Hematopoietic multipotent progenitor cell treated with erythropoietin and hydrocortisone succinate and interleukin-3 and kit ligand, for 17 days (in vitro differentiated cells): Measurements from ENCODE around the gene SEC14L6.

ENCODE experiments used
- DNase-seq: peaks from one replicate; pipeline ENCODE4 v3.0.0-alpha.2; 2015; ENCODE audit warnings: low spot score

SEC14L6 gene

DNA sequence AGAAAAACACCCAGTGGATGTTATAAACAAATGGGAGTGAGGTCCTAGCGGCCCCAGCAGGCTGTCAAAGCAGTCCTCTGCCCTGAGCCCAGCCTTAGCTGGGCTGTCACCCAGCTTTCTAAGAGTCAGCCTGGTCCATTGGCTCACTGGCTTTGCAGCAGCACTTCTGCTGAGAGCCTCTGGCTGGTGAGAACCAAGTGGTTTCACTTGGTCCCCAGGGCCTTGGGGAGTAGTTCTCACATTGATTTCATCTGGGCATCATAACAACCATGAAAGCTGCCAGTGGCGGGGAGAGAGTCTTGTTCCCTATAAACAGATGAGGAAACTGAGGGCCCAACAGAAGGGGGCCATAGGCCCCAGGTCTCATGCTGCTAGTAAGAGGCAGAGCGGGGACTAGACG lies 11.4 kb downstream of the SEC14L6 start:
- DNase-seq: no peak

GRCh38 chr22:30531651-30532608 lies 14.6 kb downstream of the SEC14L6 start:
- DNase-seq: no peak

DNA sequence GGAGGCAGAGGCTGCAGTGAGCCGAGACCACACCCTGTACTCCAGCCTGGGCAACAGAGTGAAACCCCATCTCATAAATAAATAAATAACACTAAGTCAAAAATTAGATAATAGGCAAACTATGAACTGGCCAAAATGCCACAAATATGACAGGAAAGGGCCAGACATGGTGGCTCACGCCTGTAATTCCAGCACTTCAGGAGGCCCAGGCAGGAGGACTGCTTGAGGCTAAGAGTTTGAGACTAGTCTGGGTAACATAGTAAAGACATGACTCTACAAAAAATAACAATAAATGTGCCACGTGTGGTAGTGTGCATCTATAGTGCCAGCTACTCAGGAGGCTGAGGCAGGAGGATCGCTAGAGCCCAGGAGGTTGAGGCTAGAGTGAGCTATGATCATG lies 19.9 kb downstream of the SEC14L6 start:
- no peak for DNase-seq

DNA sequence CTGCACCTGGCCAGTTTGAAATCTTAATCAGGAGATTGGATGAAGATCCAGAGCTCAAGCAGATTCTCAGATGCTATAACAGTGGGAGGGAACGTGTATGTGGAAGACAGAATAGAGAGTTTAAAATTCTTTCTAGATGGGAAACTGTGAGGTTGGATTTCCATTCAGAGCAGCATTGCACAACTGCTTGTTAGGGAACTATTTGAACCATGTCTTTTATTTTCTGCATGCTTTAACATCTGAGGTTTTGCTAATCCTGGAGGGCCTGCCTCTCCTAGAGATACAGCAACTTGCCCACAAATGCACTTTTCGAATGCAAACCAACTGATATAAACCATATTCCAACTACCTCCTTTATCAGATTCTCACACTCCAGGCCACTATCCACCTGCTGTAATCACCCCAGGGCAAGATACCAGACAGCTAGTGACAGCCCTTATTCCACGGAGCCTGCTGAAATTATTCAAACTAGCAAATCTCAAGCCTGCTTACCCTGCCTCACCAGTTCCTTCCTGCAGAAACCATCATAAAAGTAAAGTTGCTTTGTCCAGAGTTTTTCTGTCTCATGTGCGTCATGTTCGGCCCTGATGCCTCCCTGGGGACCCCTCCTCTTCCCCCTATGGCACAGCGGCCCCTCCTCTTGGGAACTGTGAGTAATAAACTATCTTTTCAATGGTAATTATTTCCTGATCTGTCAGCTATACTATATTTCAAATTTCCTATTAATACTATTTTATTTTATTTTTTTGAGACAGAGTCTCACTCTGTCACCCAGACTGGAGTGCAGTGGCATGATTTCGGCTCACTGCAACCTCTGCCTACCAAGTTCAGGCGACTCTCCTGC lies 22.7 kb downstream of the SEC14L6 start:
- DNase-seq: no peak

DNA sequence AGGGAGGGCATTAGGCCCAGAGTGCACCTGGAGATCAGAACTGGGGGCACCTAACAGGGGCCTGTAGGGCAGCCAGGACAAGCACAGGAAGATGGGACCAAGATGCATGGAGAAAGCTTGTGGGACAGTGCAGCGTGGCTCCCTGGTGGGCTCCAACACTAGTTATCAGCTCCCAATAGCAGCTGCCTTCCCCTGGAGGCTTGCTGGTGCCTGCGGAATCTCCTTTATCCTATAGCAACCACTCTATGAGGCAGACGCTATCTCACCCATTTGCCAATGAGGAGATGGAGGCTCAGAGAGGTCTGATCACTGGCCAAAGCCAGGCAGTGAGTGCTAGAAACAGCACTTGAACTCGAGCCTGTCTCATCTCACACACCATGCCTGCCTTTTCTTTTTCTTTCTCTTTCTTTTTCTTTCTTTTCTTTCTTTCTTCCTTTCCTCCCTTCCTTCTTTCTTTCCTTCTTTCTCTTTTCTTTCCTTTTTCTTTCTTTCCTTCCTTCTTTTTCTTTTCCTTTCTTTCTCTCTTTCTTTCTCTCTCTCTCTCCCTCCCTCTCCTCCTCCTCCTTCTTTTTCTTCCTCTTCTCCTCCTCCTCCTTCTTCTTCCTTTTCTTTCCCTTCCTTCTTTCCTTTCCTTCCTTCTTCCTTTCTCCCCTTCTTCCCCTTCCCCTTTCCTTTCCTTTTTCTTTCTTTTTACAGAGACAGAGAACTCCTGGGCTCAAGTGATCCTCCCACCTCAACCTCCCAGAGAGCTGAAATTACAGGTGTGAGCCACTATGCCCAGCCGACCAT lies 25.0 kb downstream of the SEC14L6 start:
- no peak for DNase-seq

- DNase-seq: no peak
Measured at GRCh38 chr22:30519842-30520425, 26.6 kb downstream of the SEC14L6 start.

DNA sequence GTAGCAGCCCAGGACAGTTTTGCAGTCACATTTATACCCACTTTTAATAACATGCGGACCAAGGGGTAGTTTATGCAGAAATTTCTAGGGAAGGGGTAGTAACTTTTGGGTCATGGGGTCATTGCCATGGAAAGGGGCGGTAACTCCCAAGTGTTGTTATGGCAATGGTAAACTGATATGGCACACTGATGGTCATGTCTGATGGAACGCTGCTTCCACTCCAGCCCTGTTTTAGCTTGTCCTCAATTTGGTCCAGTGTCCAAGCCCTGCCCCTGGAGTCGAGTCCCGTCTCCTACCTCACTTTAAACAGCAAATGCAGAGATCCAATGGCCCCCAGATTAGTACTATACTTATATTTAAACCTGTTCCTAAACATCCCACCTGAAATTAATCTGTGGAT lies 29.8 kb downstream of the SEC14L6 start:
- DNase-seq: no peak

GRCh38 chr22:30516273-30516672 lies 30.3 kb downstream of the SEC14L6 start:
- no peak for DNase-seq

DNA sequence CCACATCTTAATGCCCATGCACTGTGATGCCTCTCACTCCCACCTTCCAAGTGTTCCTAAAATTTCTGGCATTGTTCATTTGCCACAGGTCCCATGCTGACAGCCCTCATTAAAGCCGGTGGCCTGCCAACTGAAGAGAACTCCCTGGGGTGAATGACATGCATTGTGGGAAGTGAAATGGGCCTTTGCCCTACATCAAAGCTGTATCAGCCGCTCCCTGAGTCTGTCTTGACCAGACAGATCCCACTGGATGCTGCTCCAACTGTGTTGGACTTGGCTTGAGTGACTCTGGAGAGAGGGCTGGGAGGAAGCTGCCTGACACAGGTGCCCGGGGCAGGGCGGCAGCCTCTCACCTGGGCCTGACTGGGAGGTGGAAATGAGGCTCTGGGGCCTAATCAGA lies 32.3 kb downstream of the SEC14L6 start:
- no peak for DNase-seq

GRCh38 chr22:30513462-30513861 lies 33.1 kb downstream of the SEC14L6 start:
- no peak for DNase-seq

GRCh38 chr22:30511911-30512310 lies 34.6 kb downstream of the SEC14L6 start:
- DNase-seq: no peak

- DNase-seq: no peak
Measured at GRCh38 chr22:30511109-30511508, 35.4 kb downstream of the SEC14L6 start.

DNA sequence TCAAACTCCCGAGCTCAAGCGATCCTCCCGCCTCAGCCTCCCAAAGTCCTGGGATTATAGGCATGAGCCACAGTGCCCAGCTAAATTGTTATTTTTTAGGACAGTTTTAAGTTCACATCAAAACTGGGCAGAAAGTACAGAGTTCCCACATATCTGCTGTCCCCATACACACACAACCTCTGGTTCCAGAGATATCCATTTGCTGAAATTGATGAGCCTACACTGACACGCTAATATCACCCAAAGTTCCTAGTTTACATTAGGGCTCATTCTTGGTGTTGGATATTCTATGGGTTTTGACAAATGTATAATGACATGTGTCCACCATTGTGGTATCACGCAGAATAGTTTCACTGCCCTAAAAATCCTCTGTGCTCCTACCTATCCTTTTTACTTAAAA lies 38.3 kb downstream of the SEC14L6 start:
- peak; percentile 44 for DNase-seq

- DNase-seq: no peak
Measured at GRCh38 chr22:30507670-30508069, 38.9 kb downstream of the SEC14L6 start.

- DNase-seq: peak; percentile 88
Measured at GRCh38 chr22:30506507-30506968, 40.0 kb downstream of the SEC14L6 start.

DNA sequence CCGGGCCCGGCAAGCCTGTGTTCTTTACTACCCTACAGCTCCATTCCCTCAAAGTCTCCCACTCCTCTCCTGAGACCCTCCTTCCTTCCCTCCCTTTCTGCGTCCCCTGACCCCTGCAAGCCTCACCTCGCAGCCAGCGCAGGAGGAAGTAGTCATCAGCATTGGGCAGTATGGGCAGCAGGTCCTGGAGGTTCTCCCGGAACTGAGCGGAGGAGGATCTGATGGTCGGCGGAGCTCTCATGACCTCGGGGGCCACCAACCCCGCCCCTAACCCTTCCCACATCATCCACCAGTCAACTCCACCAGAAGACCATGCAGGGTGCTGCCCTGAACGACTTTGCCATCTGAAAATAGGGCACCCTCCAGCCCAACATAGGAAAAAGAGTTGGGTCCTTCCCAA lies 43.0 kb downstream of the SEC14L6 start:
- DNase-seq: no peak

DNA sequence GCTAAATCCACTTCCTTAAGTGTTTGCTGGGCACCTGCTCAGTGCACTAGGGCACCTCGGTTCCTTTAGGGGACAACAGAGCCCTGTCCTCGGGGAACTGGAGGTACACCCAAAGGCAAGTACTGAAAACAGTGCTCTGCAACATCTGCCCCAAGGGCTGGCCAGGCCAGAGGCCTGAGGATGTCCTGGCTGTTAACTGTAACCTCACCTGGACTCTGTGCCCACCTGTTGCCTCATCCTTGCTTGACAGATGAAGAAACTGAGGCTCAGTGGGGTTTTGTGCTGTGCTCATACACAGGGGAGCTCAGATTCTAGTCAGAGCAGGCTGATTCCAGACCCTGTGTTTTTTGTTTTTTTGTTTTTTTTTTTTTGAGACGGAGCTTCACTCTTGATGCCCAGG lies 43.6 kb downstream of the SEC14L6 start:
- no peak for DNase-seq

DNA sequence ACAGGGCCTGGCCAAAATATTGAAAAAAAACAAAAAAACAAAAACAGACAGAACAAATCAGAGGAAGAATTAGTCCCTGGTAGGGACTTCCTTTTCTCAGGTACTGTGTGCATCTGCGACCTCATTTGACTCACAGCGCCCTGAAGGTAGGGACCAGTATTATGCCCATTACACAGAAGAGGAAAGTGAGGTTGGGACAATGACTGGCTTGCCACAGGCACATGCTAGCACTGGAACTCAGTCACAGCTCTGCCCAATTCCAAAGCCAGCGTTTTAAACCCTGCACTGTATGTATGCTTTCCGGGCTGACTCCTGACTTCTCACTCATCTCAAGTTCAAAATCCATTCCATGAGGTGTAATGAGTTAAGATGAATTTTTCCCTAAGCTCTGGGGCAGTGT lies 44.4 kb downstream of the SEC14L6 start:
- DNase-seq: no peak

- no peak for DNase-seq
Measured at GRCh38 chr22:30500628-30501027, 45.9 kb downstream of the SEC14L6 start.

GRCh38 chr22:30497466-30498150 lies 48.9 kb downstream of the SEC14L6 start:
- DNase-seq: no peak
